Measurements from ENCODE around the gene SLC38A6.

The SLC38A6 gene

DNA sequence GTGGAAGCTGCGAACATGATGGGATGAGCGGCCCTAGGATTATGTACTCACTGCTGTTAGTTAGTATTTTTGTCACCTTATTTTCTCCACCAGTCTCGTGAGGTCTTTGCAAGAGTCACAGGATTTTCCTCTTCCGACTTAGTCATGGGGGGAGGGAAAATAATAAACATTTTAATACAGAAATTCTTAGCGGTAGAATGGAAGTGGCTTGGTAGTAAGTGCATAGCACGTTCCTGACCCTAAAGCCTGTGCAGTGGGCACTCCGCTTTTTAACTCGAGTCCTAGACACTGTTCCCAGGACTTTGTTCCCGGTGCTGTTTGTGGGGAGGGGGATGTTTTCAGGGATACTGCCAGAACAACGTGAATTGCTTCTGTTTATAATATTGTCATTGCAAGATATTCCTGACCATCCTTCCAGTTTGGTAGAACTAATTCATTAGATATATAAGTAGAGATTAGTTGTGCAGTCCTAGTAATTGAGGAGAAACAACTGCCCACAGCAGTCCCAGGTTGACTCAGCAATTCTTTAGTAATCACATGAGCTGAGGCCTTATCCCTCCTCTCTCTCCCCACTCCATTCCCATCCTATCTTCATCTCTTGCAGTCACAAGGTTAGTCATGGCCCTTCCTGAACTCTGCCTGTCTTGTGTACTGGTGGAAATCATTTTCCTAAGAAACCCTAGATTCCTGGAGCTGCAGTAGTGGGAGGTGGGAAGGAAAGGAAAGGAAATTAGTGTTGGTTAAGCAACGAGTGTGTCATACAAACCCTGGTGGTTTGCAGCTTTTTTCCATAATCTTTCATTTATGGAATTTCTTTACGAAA is 799 bp downstream of the SLC38A6 start:
- DNase-seq, result no peak

DNA sequence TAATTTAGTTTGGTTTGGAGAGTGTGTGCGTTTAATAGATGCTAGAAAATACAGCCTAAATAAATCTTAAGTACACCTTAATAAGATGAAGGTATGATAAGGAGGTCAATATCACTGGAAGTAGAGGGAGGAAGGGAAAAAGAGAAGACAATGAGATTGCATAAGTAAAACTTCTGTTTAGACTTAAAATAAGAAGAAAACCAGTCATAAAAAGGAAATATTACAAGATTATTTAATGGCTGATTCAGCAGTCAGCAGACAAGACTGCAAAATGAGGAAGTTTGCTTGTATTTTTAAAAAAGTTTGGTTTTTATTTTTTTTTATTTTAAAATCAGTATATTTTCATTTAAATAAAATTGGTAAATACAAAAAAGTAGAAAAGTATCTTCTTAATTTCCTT is 3.2 kb downstream of the SLC38A6 start:
- no peak for DNase-seq

- DNase-seq, result no peak
Measured at GRCh38 chr14:60986500-60986899, 5.5 kb downstream of the SLC38A6 start.

DNA sequence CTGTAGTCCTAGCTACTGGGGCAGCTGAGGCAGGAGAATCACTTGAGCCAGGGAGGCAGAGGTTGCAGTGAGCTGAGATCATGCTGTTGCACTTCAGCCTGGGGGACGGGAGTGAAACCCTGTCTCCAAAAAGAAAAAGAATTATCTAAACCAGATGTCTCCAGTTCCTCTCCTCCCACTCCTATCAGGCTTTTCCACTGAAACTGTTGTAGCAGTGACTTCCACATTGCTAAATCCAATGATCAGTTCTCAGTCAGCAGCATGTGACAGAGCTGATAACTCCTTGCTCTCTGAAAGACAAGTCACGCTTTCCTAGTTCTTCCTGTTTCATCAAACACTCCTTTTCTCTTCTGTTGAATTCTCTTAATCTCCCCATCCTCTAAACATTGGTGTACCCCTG is 8.6 kb downstream of the SLC38A6 start:
- no peak for DNase-seq

DNA sequence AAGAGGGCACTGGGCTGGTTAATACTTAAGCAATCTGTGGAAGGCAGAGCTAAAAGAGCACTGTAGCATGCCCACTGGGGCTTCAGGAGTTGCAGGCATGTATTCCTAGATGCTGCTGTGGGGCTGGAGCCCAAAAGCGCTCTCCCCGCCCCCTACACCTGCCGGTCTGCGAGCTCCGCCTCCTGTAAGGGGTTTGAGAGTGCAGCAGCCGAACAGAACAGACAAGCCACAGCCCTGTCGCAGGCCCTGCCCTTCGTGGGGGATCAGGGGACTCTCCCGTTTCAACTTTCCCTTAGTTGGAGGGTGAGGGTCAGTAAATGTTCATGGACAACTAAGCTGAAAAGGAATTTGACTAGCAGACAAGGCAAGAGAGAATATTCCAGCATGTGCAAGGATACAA is 17.6 kb downstream of the SLC38A6 start:
- no peak for DNase-seq

- no peak for DNase-seq
Measured at GRCh38 chr14:60999536-60999935, 18.5 kb downstream of the SLC38A6 start.

GRCh38 chr14:61003571-61003970 is 22.5 kb downstream of the SLC38A6 start:
- DNase-seq, result no peak

DNA sequence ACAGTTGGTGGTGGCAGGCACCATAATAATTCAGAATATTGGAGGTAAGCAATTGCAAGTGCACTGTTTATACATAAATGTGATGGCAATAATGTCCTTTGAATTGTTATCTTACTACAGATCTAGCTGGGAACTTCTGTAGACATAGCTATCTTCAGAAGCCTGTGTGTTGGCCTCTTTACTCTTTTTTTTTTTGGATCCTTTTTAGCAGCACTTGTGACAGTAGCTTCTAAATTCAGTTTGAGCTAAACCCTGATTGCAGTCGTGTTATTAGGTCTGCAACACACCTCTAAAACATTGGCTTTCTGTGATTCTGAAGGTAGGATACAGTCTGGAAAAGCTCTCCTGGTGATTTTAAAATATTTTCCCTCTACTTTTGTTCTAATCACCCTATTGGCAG is 38.5 kb downstream of the SLC38A6 start:
- no peak for DNase-seq

DNA sequence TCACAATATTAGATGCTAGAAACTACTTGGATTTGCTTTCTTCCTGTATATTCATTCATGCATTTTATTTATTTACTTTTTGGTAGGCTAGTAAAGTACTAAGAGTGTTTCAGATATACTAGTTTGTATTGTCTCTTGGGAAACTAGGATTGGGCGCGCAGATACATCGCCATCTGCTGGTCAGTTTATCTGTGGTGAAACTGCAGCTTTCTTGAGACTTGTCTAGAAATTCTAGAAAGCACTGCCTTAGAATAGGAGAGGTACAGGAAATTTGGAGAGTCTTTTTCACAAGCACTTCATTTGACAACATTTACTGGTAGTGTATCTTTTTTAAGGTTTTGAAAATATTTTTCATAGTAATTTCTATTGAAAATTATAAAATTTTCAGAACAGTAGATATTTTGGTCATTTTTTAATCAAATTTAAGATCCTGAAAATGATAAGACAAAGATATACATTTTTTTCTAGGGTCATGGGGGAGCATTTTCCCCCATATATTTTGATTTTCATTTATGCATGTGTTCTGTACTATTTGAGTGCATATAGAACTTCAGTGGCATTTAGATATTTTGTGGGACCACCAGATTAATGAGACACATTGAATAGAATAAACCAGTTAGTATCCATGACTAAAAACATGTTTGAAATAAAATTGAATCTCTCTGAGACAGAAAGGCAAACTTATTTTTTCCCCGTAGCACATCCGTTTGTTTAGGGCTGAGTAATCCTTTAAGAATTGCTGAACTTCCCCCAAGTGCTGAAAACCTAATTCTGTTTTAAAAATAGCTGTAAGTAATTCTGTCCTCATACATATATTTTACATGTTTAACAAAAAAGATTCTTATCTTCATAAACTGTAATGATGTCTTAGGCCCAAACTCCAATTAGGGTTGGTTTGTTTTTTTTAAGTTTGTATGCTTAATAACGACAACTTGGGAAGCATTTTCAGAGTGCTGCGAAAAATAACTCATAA is 44.5 kb downstream of the SLC38A6 start:
- DNase-seq, result peak; percentile 62

GRCh38 chr14:61026526-61026925 is 45.5 kb downstream of the SLC38A6 start:
- DNase-seq, result no peak

- DNase-seq, result no peak
Measured at GRCh38 chr14:61031026-61031425, 50.0 kb downstream of the SLC38A6 start.

GRCh38 chr14:61033054-61033453 is 52.0 kb downstream of the SLC38A6 start:
- no peak for DNase-seq

- no peak for DNase-seq
Measured at GRCh38 chr14:61033855-61034254, 52.8 kb downstream of the SLC38A6 start.

DNA sequence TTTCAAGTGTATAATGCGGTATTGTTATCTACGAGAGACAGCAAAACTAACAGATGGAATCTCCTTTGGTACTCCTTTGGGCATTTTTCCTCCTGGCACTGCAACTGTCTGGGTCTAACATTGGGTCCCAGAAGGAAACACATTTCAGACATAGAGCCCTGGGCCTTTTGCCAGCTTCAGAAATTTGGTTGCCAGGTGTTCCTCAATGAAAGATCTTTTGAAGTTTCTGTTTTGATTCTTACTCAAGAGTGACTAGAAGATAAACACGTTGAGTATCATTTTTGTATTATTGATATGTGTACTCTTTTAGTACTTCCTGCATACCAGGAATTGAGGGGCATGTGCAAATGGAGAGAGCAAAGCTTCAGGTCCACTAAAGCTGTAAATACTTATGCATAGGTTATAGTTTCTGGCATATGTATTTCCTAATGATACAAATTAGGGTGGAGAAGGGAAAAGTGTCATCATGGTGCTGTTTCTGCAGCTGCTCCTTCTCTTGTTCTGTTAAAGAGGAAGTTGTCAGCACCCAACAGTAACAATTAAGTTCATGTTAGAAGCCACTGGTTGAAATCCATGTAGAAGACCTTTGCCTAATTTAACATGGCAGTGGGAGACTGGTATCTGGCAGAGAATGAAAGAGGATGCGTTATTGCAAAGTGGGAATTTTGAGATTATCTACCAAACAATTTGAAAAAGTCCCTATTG is 53.5 kb downstream of the SLC38A6 start:
- DNase-seq, result no peak

GRCh38 chr14:61037215-61037614 is 56.2 kb downstream of the SLC38A6 start:
- no peak for DNase-seq

DNA sequence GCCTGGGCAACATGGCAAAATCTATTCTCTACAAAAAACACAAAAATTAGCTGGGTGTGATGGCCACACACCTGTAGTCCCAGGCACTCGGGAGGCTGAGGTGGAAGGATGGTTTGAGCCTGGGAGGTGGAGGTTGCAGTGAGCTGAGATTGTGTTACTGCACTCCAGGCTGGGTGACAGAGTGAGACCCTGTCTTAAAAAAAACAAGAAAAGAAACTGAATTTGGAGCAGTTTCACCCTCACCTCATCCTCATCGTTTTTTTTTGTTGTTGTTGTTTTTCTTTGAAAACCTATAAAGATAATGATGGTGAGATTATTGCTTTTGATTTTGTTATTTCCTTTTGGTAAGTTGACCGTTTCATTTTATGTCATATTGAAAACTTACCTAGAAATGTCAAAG is 60.7 kb downstream of the SLC38A6 start:
- no peak for DNase-seq

DNA sequence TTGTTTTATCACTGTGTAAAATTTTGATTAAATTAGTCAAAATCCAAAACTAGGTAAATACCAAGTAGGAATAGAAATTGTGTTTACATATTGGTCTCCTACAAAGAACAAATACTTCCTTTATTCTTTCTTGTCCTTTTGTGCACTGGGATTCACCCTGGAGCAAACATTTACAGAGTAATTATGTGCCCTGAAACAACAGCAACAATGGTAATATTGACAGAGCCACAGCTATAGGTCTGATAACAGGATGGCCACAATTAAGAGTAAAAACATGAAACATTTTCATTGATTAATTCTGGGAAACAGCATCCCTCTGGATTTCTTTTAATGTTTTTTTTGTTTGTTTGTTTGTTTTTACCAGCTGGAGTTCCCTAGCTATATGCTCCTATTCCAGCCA is 61.2 kb downstream of the SLC38A6 start:
- no peak for DNase-seq

GRCh38 chr14:61043506-61043905 is 62.5 kb downstream of the SLC38A6 start:
- no peak for DNase-seq

DNA sequence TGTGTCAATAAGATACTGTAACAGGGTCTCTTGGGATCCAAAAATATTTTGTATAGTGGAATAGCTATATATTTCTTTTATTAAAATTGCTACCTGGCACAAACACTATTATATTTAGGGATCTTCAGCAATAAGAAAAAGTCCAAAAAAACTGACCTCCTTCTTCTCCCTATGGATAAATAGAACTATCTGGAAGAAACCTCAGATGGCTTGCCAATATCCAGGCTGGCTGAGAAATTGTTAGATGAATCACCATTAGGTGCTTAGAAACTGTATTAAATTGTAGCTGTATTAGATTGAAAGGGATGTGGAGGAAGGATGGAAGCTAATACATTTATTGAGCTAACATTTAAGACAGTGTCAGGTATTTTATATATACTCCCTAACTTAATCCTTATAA is 66.0 kb downstream of the SLC38A6 start:
- DNase-seq, result no peak

GRCh38 chr14:61048640-61049039 is 67.6 kb downstream of the SLC38A6 start:
- DNase-seq, result no peak

- no peak for DNase-seq
Measured at GRCh38 chr14:61050417-61050816, 69.4 kb downstream of the SLC38A6 start.

GRCh38 chr14:61051051-61051450 is 70.0 kb downstream of the SLC38A6 start:
- no peak for DNase-seq

GRCh38 chr14:61051621-61052020 is 70.6 kb downstream of the SLC38A6 start:
- no peak for DNase-seq
